ENCODE results near the gene RBMS3. TPM values are rescaled to one million over a fixed set of nuclear protein-coding genes. Genes with fewer than 3 reads are reported as not detected.

Gene RBMS3
- total RNA-seq, 1 donor from 2014 or later, result 33.0 TPM

DNA sequence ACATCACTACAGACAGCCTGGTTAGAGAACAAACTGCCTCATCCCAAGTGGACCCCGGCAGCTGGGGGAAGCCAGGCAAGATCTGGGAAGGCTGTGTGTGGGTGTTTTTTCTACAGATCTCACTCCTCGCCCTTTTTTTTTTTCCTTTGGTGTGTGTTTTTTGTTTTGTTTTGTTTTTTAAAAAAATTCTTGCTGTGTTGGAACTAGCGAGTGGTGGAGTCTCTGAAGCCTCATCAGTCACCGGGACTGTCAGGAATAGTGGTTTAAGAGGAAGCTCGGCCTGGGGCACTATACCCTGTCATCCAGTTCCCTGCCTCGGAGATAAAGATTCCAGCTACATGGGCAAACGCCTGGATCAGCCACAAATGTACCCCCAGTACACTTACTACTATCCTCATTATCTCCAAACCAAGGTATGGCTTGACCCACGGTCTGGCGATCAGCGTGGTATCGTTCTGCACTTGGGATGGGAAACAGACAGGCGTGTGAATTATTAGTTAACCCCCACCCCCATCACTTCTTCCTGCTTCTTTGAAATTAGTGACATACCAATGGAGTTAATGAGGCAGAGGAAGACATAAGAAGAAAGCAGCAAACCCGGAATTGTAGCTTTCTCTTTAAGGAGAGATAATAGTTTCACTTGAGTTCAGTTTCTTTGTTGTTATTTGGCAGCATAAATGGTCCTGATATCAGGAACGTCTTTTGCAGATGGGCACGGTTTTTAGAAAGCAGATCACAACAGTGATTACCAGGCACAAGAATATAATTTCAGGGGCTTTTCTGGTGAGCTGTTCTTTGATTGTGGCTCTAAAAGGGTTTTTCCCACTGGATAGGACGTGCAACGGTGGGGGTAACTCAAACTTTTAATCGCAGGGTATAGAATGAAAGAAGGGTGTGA is 722 bp downstream of the RBMS3 start:
- Mint-ChIP-seq H3K4me1 (ENCODE audit: low read depth, unreplicated experiment) (peaks cover 22% of the 10 kb centered on the region), H3K9me3 (ENCODE audit: unreplicated experiment) (no peaks in the 10 kb centered on the region), H3K4me3 (ENCODE audit: unreplicated experiment) (peak overlapping the region; percentile 92), H3K27me3 (ENCODE audit: low read depth, unreplicated experiment) (no peaks in the 10 kb centered on the region), H3K27ac (ENCODE audit: unreplicated experiment) (peak overlapping the region; percentile 90), H3K36me3 (ENCODE audit: low read depth, unreplicated experiment) (no peaks in the 10 kb centered on the region)
- FAIRE-seq (no peak), DNase-seq (ENCODE audit: low read depth) (peak; percentile 55)
- Histone ChIP-seq H3K9ac (ENCODE audit: low read length) (peak overlapping the region; percentile 95), H3K4me1 (ENCODE audit: insufficient read depth, low read length) (peaks cover 17% of the 10 kb centered on the region), H3K4me2 (ENCODE audit: low read length) (peak overlapping the region; percentile 97), H3K9me3 (ENCODE audit: insufficient read depth, low read depth, low read length) (no peaks in the 10 kb centered on the region), H4K20me1 (ENCODE audit: insufficient read depth, low read length) (no peaks in the 10 kb centered on the region), H3K36me3 (ENCODE audit: insufficient read depth, low read length) (no peaks in the 10 kb centered on the region), H3K27ac (ENCODE audit: low read depth, low read length) (peak overlapping the region; percentile 89), H2AFZ (ENCODE audit: low read depth, low read length) (peak overlapping the region; percentile 26), H3K27me3 (ENCODE audit: insufficient read depth, low read length) (no peaks in the 10 kb centered on the region), H3K4me3 (ENCODE audit: insufficient read depth, low read depth, low read length) (peak overlapping the region; percentile 92), H3K79me2 (ENCODE audit: insufficient read depth, low read length) (peaks cover 64% of the 10 kb centered on the region)
- no peak for TF ChIP-seq EZH2 (IDR thresholded peaks at IDR 0.05; ENCODE audit: insufficient read depth, low read length)
- TF ChIP-seq, protein P1, sequence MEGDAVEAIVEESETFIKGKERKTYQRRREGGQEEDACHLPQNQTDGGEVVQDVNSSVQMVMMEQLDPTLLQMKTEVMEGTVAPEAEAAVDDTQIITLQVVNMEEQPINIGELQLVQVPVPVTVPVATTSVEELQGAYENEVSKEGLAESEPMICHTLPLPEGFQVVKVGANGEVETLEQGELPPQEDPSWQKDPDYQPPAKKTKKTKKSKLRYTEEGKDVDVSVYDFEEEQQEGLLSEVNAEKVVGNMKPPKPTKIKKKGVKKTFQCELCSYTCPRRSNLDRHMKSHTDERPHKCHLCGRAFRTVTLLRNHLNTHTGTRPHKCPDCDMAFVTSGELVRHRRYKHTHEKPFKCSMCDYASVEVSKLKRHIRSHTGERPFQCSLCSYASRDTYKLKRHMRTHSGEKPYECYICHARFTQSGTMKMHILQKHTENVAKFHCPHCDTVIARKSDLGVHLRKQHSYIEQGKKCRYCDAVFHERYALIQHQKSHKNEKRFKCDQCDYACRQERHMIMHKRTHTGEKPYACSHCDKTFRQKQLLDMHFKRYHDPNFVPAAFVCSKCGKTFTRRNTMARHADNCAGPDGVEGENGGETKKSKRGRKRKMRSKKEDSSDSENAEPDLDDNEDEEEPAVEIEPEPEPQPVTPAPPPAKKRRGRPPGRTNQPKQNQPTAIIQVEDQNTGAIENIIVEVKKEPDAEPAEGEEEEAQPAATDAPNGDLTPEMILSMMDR (IDR thresholded peaks at IDR 0.05; ENCODE audit: insufficient read depth, low read depth, low read length), result no peak

DNA sequence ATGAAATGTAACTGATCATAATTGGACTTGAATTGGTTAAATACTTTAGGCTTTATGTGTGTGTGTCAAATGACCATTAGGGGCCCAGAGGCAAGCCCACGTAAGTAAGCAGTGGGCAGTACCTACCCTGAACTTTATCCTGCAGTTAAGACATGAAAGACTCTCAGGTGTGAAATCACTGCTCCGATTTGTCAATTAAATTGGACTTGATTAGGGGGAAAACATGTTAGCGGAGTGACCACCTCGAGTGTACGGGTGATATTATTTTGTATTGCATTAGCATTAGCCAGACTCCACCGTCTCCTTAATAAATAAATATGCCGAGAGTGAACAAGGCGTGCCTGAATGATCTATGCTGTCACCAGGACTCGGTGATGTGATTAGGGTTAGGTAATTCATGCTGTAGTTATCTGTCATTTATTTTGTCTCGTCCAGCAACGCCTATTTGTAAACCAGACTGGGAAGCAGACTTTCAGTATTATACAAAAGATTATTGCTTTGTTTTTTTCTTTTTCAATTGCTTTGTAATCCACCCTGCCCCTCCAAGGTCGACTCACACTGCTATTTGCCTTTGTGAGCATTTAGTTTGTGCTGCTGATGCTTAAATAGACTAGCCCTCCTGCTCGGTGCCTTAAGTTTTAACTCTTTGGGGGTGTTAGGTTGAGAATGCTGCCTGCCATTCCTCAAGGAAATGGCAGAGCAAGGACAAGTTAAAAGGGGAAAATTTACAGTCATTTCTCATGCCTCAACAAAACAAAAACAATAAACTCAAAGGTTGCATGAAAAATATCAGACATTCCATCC is 1.8 kb downstream of the RBMS3 start:
- Mint-ChIP-seq H3K4me1 (ENCODE audit: low read depth, unreplicated experiment) (peaks cover 23% of the 10 kb centered on the region), H3K9me3 (ENCODE audit: unreplicated experiment) (no peaks in the 10 kb centered on the region), H3K4me3 (ENCODE audit: unreplicated experiment) (peak overlapping the region; percentile 92), H3K27me3 (ENCODE audit: low read depth, unreplicated experiment) (no peaks in the 10 kb centered on the region), H3K27ac (ENCODE audit: unreplicated experiment) (peak overlapping the region; percentile 90), H3K36me3 (ENCODE audit: low read depth, unreplicated experiment) (no peaks in the 10 kb centered on the region)
- peak overlapping the region; percentile 97 for H3K4me2 ChIP-seq (ENCODE audit: low read length)
- H3K27me3 ChIP-seq (ENCODE audit: insufficient read depth, low read length), result no peaks in the 10 kb centered on the region
- no peak for TF ChIP-seq EZH2 (IDR thresholded peaks at IDR 0.05; ENCODE audit: insufficient read depth, low read length)
- TF ChIP-seq, protein P1 (IDR thresholded peaks at IDR 0.05; ENCODE audit: insufficient read depth, low read depth, low read length), result no peak
- peak overlapping the region; percentile 92 for H3K4me3 ChIP-seq (ENCODE audit: insufficient read depth, low read depth, low read length)
- peak; percentile 13 for FAIRE-seq
- peaks cover 17% of the 10 kb centered on the region for H3K4me1 ChIP-seq (ENCODE audit: insufficient read depth, low read length)
- DNase-seq (ENCODE audit: low read depth), result peak; percentile 77
- peak overlapping the region; percentile 89 for H3K27ac ChIP-seq (ENCODE audit: low read depth, low read length)
- H3K9me3 ChIP-seq (ENCODE audit: insufficient read depth, low read depth, low read length), result no peaks in the 10 kb centered on the region
- H2AFZ ChIP-seq (ENCODE audit: low read depth, low read length), result no peak overlapping the region
- peak overlapping the region; percentile 95 for H3K9ac ChIP-seq (ENCODE audit: low read length)
- H3K36me3 ChIP-seq (ENCODE audit: insufficient read depth, low read length), result no peaks in the 10 kb centered on the region
- H4K20me1 ChIP-seq (ENCODE audit: insufficient read depth, low read length), result no peaks in the 10 kb centered on the region
- H3K79me2 ChIP-seq (ENCODE audit: insufficient read depth, low read length), result peaks cover 74% of the 10 kb centered on the region
